Lower leg skin (tissue), 4 donors: ENCODE data around the gene SAP30L. TPM values are rescaled to one million over a fixed set of nuclear protein-coding genes. Genes with fewer than 3 reads are reported as not detected.

Source experiments
- DNase-seq, 2 donors: peaks; one replicate each; pipeline ENCODE4 v3.0.0-alpha.2; 2019; ENCODE audit warnings: low spot score in 2 of 2
- H3K4me3 ChIP-seq: fragments of 200-600 bp; sonication (generic); 2 replicates; pipeline ENCODE4 v1.5.1; 2017; ENCODE audit warnings: mild to moderate bottlenecking, low read depth; ENCODE audit not compliant: poor library complexity, severe bottlenecking
- CTCF ChIP-seq, 3 donors: fragments of 450-650 bp; IDR thresholded peaks; one replicate each; pipeline ENCODE4 v1.5.1; 2016; ENCODE audit warnings: antibody characterized with exemption in 3 of 3, mild to moderate bottlenecking in 3 of 3, moderate library complexity in 2 of 3
- POLR2A ChIP-seq, 2 donors: fragments of 450-650 bp; IDR thresholded peaks; one replicate each; pipeline ENCODE4 v1.6.1; 2016 to 2017; ENCODE audit warnings: antibody characterized with exemption in 2 of 2, mild to moderate bottlenecking in 1 of 2, moderate library complexity in 1 of 2
- WGBS, 2 donors: methylation state at CpG; one replicate each; pipeline ENCODE4 v1.1.5; 2018; 5-methylcytosine and 5-hydroxymethylcytosine counted together
- intact Hi-C: fragments of 100-400 bp; cut with DNase I; formaldehyde crosslinking; loops from one replicate; pipeline ENCODE4 v1.15.0; 2023; ENCODE audit warnings: low total_unique reads
- total RNA-seq, 4 donors: library from RNA; depleted of rRNA; stranded (reverse); fragments of >200 nt; gene quantifications; one replicate each; pipeline ENCODE4 v1.1.0, GENCODE V29; 2016

SAP30L gene
- total RNA-seq, 4 donors from 2014 or later = 28.3 to 54.4 (median 39.9) TPM

- TF ChIP-seq CTCF (IDR thresholded peaks at IDR 0.05) (no peak), POLR2A (IDR thresholded peaks at IDR 0.05) (no peak)
- intact Hi-C loops = no loop called here
- H3K4me3 ChIP-seq = no peak overlapping the region
- WGBS, 2 donors = 10 to 12% methylated on average over 34 of the region's 34 CpGs
- DNase-seq = peak in 1 of 2 donors; percentile 75
Measured at GRCh38 chr5:154483654-154484392, 38.0 kb downstream of the SAP30L start.

GRCh38 chr5:154484393-154485095 lies 38.7 kb downstream of the SAP30L start:
- H3K4me3 ChIP-seq = no peak overlapping the region
- no peak for TF ChIP-seq POLR2A (IDR thresholded peaks at IDR 0.05)
- no peak for TF ChIP-seq CTCF (IDR thresholded peaks at IDR 0.05)
- 5 to 15% methylated on average over 15 of the region's 15 CpGs for WGBS, 2 donors
- intact Hi-C loops = no loop called here
- DNase-seq = peak in 1 of 2 donors; percentile 59

- 16 to 21% methylated on average over 2 of the region's 2 CpGs for WGBS, 2 donors
- DNase-seq = no peak
- H3K4me3 ChIP-seq = no peak overlapping the region
- intact Hi-C loops = no loop called here
- TF ChIP-seq CTCF (IDR thresholded peaks at IDR 0.05) = no peak
- TF ChIP-seq POLR2A (IDR thresholded peaks at IDR 0.05) = no peak
Measured at GRCh38 chr5:154485096-154485491, 39.3 kb downstream of the SAP30L start.

- intact Hi-C loops = no loop called here
- TF ChIP-seq CTCF (IDR thresholded peaks at IDR 0.05) = no peak
- 38 to 40% methylated on average over 6 of the region's 6 CpGs for WGBS, 2 donors
- no peak overlapping the region for H3K4me3 ChIP-seq
- peak in 1 of 2 donors; percentile 32 for DNase-seq
Measured at GRCh38 chr5:154485850-154486426, 40.1 kb downstream of the SAP30L start.

- no peak for TF ChIP-seq CTCF (IDR thresholded peaks at IDR 0.05)
- no peak for TF ChIP-seq POLR2A (IDR thresholded peaks at IDR 0.05)
- intact Hi-C loops = no loop called here
- WGBS, 2 donors = 15 to 27% methylated on average over 4 of the region's 4 CpGs
- no peak overlapping the region for H3K4me3 ChIP-seq
- DNase-seq = peak in 1 of 2 donors; percentile 56
Measured at GRCh38 chr5:154486427-154486866, 40.6 kb downstream of the SAP30L start.
